Endothelial cell of umbilical vein (primary cell): ENCODE data around the gene GRIN3A. TPM values are rescaled to one million over a fixed set of nuclear protein-coding genes. Genes with fewer than 3 reads are reported as not detected.

Experiments used
- BruUV-seq: library from RNA; stranded (reverse); fragments of 400-500 nt; replicated peaks from 2 replicates; lab custom pipeline; 2021; lab: Mats Ljungman, UMichigan
- CTCF ChIA-PET: fragments of 300-600, 350-600 bp; sonication (Branson Sonifier 250); formaldehyde crosslinking; loops from one replicate; lab custom pipeline; 2021; ENCODE audit warnings: antibody characterized with exemption, inconsistent platforms; lab: Charles Lee
- POLR2A ChIA-PET: fragments of 300-600, 350-600 bp; sonication (Branson Sonifier 250); formaldehyde crosslinking; loops from one replicate; lab custom pipeline; 2021; ENCODE audit warnings: antibody characterized with exemption, inconsistent platforms; lab: Charles Lee
- DNase-seq: peaks from one replicate; pipeline ENCODE4 v3.0.0-alpha.2; 2011; ENCODE audit warnings: low read depth, low spot score
- FAIRE-seq: peaks from 2 replicates; lab custom pipeline; 2011; peaks lifted over from hg19 to GRCh38; lab: Jason Lieb, UNC
- H2AFZ ChIP-seq: 2 replicates; pipeline ENCODE4 v1.6.0; 2012; ENCODE audit warnings: low read depth, low read length, control low read depth, inconsistent platforms
- H3K27ac ChIP-seq: 2 replicates; pipeline ENCODE4 v1.5.1; 2011; ENCODE audit warnings: low read depth, mild to moderate bottlenecking, control low read depth, low read length, moderate library complexity; ENCODE audit not compliant: insufficient read depth
- H3K27me3 ChIP-seq, 2 experiments: 2 replicates each; pipeline versions ENCODE4 v1.6.0 to v1.6.1; 2011; ENCODE audit warnings: low read length in 2 of 2, mixed read lengths in 1 of 2; ENCODE audit not compliant: control insufficient read depth in 2 of 2, insufficient read depth in 2 of 2
- H3K36me3 ChIP-seq, 2 experiments: 2 replicates in 1 of 2; 3 replicates in 1 of 2; pipeline ENCODE4 v1.5.1; 2011; ENCODE audit warnings: low read length in 2 of 2, mild to moderate bottlenecking in 1 of 2, moderate library complexity in 1 of 2; ENCODE audit not compliant: control insufficient read depth in 2 of 2, insufficient read depth in 2 of 2; ENCODE audit errors: extremely low read depth in 1 of 2
- H3K4me1 ChIP-seq: 3 replicates; pipeline ENCODE4 v1.5.1; 2011; ENCODE audit warnings: mild to moderate bottlenecking, low read length; ENCODE audit not compliant: control insufficient read depth, insufficient read depth; ENCODE audit errors: extremely low read depth
- H3K4me2 ChIP-seq: 2 replicates; pipeline ENCODE4 v1.6.1; 2011; ENCODE audit warnings: low read length, control low read depth, mixed read lengths; ENCODE audit not compliant: insufficient read depth
- H3K4me3 ChIP-seq, 3 experiments: fragments of 200-600 bp in 1 of 3; sonication (generic), shearing (Covaris generic) in 1 of 3; replicated peaks in 1 of 3; 2 replicates each; pipeline ENCODE4 v1.5.1; 2011 to 2016; ENCODE audit warnings: control low read depth in 3 of 3, low read length in 3 of 3, mild to moderate bottlenecking in 2 of 3, inconsistent platforms in 1 of 3, low read depth in 1 of 3, moderate library complexity in 1 of 3; ENCODE audit not compliant: insufficient read depth in 1 of 3
- H3K79me2 ChIP-seq: 2 replicates; pipeline ENCODE4 v1.6.0; 2012; ENCODE audit warnings: low read length, inconsistent platforms; ENCODE audit not compliant: control insufficient read depth, insufficient read depth
- H3K9ac ChIP-seq: replicated peaks from 2 replicates; pipeline ENCODE3; 2011; ENCODE audit warnings: low read length, control low read depth; ENCODE audit not compliant: insufficient read depth; ENCODE audit errors: extremely low read depth
- H3K9me1 ChIP-seq: replicated peaks from 3 replicates; pipeline ENCODE4 v1.6.0; 2011; ENCODE audit warnings: mild to moderate bottlenecking, low read length; ENCODE audit not compliant: control insufficient read depth, insufficient read depth; ENCODE audit errors: extremely low read depth
- H3K9me3 ChIP-seq: replicated peaks from 2 replicates; pipeline ENCODE4 v1.5.1; 2012; ENCODE audit warnings: low read length, inconsistent platforms; ENCODE audit not compliant: control insufficient read depth, insufficient read depth
- H4K20me1 ChIP-seq: replicated peaks from 2 replicates; pipeline ENCODE3; 2011; ENCODE audit warnings: mild to moderate bottlenecking, low read length; ENCODE audit not compliant: control insufficient read depth, insufficient read depth; ENCODE audit errors: extremely low read depth
- EZH2 ChIP-seq: IDR thresholded peaks from 2 replicates; pipeline ENCODE4 v1.6.1; 2012; ENCODE audit warnings: borderline replicate concordance, low read depth, mild to moderate bottlenecking, moderate library complexity, low read length, inconsistent platforms; ENCODE audit not compliant: severe bottlenecking
- FOS ChIP-seq: IDR thresholded peaks from 2 replicates; pipeline ENCODE4 v1.6.1; 2011; ENCODE audit warnings: mild to moderate bottlenecking, low read length, moderate library complexity, borderline replicate concordance; ENCODE audit not compliant: insufficient read depth
- GATA2 ChIP-seq: IDR thresholded peaks from 2 replicates; pipeline ENCODE4 v1.7.0; 2011; ENCODE audit warnings: low read depth, mild to moderate bottlenecking, moderate library complexity, mixed read lengths, low read length; ENCODE audit not compliant: insufficient read length, insufficient read depth
- JUN ChIP-seq: IDR thresholded peaks from 2 replicates; pipeline ENCODE4 v1.6.1; 2011; ENCODE audit warnings: borderline replicate concordance, low read depth; ENCODE audit not compliant: insufficient read length, insufficient read depth
- MYC ChIP-seq: IDR thresholded peaks from one replicate; pipeline ENCODE4 v1.6.1; 2011; ENCODE audit warnings: mild to moderate bottlenecking, low read depth, low read length
- POLR2A ChIP-seq: IDR thresholded peaks from 2 replicates; pipeline ENCODE4 v1.6.1; 2012; ENCODE audit warnings: low read depth, mild to moderate bottlenecking, control low read depth, low read length
- POLR2AphosphoS5 ChIP-seq: IDR thresholded peaks from 2 replicates; pipeline ENCODE4 v1.6.1; 2012; ENCODE audit warnings: low read depth, mild to moderate bottlenecking, control low read depth, low read length, moderate library complexity; ENCODE audit not compliant: insufficient read depth
- dilution Hi-C: fragments of 300-500 bp; cut with MboI; formaldehyde crosslinking; loops from one replicate; pipeline ENCODE4 v1.15.0; 2019; ENCODE audit warnings: low sequenced_read_pairs; ENCODE audit not compliant: extremely low pct_ligation_motif_present
- intact Hi-C: fragments of 100-400 bp; cut with micrococcal nuclease; formaldehyde crosslinking; loops from one replicate; pipeline ENCODE4 v1.10.0; 2022
- polyA plus RNA-seq, 4 experiments: library from polyadenylated mRNA; depleted of rRNA in 3 of 4; stranded (reverse) in 3 of 4; unstranded in 1 of 4; fragments of >200 nt; gene quantifications; 2 replicates each; pipeline versions ENCODE4 v1.2.1 to v1.2.3, GENCODE V29; 2011 to 2012; ENCODE audit warnings: missing spikeins in 1 of 4
- total RNA-seq: library from RNA; stranded (reverse); gene quantifications from 2 replicates; pipeline ENCODE4 v1.2.3, GENCODE V29; 2021
- TF ChIP-seq, protein P1 (sequence below): IDR thresholded peaks from 2 replicates; pipeline ENCODE4 v1.6.1; 2011; ENCODE audit not compliant: insufficient read depth, insufficient read length
- TF ChIP-seq, protein P2 (sequence below), 2 donors: IDR thresholded peaks; 1 replicate in 1 of 2; 2 replicates in 1 of 2; pipeline ENCODE4 v1.5.1; 2011; ENCODE audit warnings: low read length in 2 of 2, mild to moderate bottlenecking in 2 of 2, moderate library complexity in 2 of 2, control low read depth in 1 of 2, inconsistent platforms in 1 of 2, low read depth in 1 of 2; ENCODE audit not compliant: insufficient read depth in 1 of 2; ENCODE audit errors: extremely low read depth in 1 of 2

Gene GRIN3A
- total and polyA plus RNA-seq, 2 donors (not counting 3 experiments of a cell fraction or from before 2014, with no cell fraction given) = not detected

DNA sequence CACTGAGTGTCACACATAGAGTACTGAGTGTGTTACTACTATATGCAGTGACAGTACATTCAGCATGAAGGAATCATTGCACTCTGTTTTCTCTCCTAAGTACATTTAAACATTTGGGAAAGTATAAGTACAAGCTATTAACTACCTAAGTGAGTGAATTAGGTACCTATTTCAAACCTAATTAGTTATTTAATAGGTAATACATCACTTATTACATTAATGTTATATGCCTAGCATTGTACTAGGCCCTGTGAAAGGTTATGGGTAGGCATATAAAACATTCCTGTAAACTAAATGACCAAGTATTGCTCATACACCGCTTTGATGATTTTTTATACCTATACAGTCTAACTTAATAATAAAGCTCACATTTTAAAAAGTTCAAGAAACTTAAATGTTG is 118.0 kb downstream of the GRIN3A start:
- Histone ChIP-seq H3K79me2 (no peaks in the 10 kb centered on the region), H3K4me2 (no peak overlapping the region), H3K36me3 (no peaks in the 10 kb centered on the region), H3K27me3 (no peaks in the 10 kb centered on the region), H4K20me1 (no peaks in the 10 kb centered on the region), H3K4me1 (no peaks in the 10 kb centered on the region), H3K9ac (no peak overlapping the region), H3K4me3 (no peak overlapping the region), H2AFZ (no peak overlapping the region), H3K9me3 (no peaks in the 10 kb centered on the region), H3K9me1 (no peaks in the 10 kb centered on the region), H3K27ac (no peak overlapping the region)
- ChIA-PET POLR2A (no interaction called here), CTCF (no interaction called here)
- no peak for DNase-seq
- dilution Hi-C loops (no loop called here), intact Hi-C loops (no loop called here)
- FAIRE-seq = no peak
- TF ChIP-seq MYC = no peak
- TF ChIP-seq, protein P1, sequence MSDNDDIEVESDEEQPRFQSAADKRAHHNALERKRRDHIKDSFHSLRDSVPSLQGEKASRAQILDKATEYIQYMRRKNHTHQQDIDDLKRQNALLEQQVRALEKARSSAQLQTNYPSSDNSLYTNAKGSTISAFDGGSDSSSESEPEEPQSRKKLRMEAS = no peak
- TF ChIP-seq, protein P2, sequence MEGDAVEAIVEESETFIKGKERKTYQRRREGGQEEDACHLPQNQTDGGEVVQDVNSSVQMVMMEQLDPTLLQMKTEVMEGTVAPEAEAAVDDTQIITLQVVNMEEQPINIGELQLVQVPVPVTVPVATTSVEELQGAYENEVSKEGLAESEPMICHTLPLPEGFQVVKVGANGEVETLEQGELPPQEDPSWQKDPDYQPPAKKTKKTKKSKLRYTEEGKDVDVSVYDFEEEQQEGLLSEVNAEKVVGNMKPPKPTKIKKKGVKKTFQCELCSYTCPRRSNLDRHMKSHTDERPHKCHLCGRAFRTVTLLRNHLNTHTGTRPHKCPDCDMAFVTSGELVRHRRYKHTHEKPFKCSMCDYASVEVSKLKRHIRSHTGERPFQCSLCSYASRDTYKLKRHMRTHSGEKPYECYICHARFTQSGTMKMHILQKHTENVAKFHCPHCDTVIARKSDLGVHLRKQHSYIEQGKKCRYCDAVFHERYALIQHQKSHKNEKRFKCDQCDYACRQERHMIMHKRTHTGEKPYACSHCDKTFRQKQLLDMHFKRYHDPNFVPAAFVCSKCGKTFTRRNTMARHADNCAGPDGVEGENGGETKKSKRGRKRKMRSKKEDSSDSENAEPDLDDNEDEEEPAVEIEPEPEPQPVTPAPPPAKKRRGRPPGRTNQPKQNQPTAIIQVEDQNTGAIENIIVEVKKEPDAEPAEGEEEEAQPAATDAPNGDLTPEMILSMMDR (IDR thresholded peaks at IDR 0.05; ENCODE audit: extremely low read depth in 1 of 2, insufficient read depth in 1 of 2, low read depth in 1 of 2, low read length in 2 of 2) = no peak
- TF ChIP-seq GATA2 = no peak
- no peak for TF ChIP-seq JUN
- no peak for TF ChIP-seq POLR2AphosphoS5
- TF ChIP-seq EZH2 = no peak
- TF ChIP-seq POLR2A = no peak
- no peak for TF ChIP-seq FOS
- no TSS peak for BruUV-seq
